HEK293T (cell line): Measurements from ENCODE around the gene IL15.
"Not testable (repeated sequence)": the region's sequence is repeated elsewhere in the genome, so short reads cannot be mapped to it uniquely, and the experiment has no call there.

Source experiments
- CTCF ChIA-PET: fragments of 350-600 bp; formaldehyde crosslinking; extraction: SDS; loops from one replicate; lab custom pipeline; 2021; ENCODE audit warnings: antibody characterized with exemption, inconsistent platforms; lab: Yijun Ruan, JAX
- POLR2A ChIA-PET: fragments of 350-600 bp; formaldehyde crosslinking; extraction: SDS; loops from one replicate; lab custom pipeline; 2020; ENCODE audit warnings: antibody characterized with exemption, inconsistent platforms; lab: Yijun Ruan, JAX
- DNase-seq: peaks from one replicate; pipeline ENCODE4 v3.0.0; 2012; ENCODE audit warnings: mixed read lengths; ENCODE audit errors: extremely low spot score
- ARNT ChIP-seq: fragments of 450-650 bp; IDR thresholded peaks from 2 replicates; pipeline ENCODE4 v1.6.1; 2017; ENCODE audit warnings: mild to moderate bottlenecking
- BHLHE40 ChIP-seq: fragments of 450-650 bp; IDR thresholded peaks from 2 replicates; pipeline ENCODE4 v1.6.1; 2016; ENCODE audit warnings: mild to moderate bottlenecking, moderate library complexity, borderline replicate concordance
- CTBP1 ChIP-seq: fragments of 450-650 bp; IDR thresholded peaks from 2 replicates; pipeline ENCODE4 v1.6.1; 2016; ENCODE audit warnings: borderline replicate concordance
- ELF4 ChIP-seq: fragments of 450-650 bp; IDR thresholded peaks from 2 replicates; pipeline ENCODE4 v1.6.1; 2017; ENCODE audit warnings: antibody characterized with exemption
- FOXA1 ChIP-seq: fragments of 450-650 bp; IDR thresholded peaks from 2 replicates; pipeline ENCODE4 v1.6.1; 2016; ENCODE audit warnings: mild to moderate bottlenecking
- FOXK2 ChIP-seq: fragments of 450-650 bp; IDR thresholded peaks from 2 replicates; pipeline ENCODE4 v1.6.1; 2016; ENCODE audit warnings: mild to moderate bottlenecking
- FOXM1 ChIP-seq: fragments of 450-650 bp; IDR thresholded peaks from 2 replicates; pipeline ENCODE4 v1.6.1; 2017; ENCODE audit warnings: mild to moderate bottlenecking, borderline replicate concordance
- HDGF ChIP-seq: fragments of 450-650 bp; IDR thresholded peaks from 2 replicates; pipeline ENCODE4 v1.6.1; 2017; ENCODE audit warnings: antibody characterized with exemption, borderline replicate concordance
- L3MBTL2 ChIP-seq: fragments of 450-650 bp; conservative IDR thresholded peaks from 2 replicates; pipeline ENCODE4 v1.6.1; 2016; ENCODE audit warnings: mild to moderate bottlenecking
- LEF1 ChIP-seq: fragments of 450-650 bp; IDR thresholded peaks from 2 replicates; pipeline ENCODE4 v1.6.1; 2017; ENCODE audit warnings: mild to moderate bottlenecking, borderline replicate concordance
- NFRKB ChIP-seq: fragments of 450-650 bp; IDR thresholded peaks from 2 replicates; pipeline ENCODE4 v1.6.1; 2016; ENCODE audit warnings: mild to moderate bottlenecking, moderate library complexity
- SP1 ChIP-seq: fragments of 450-650 bp; IDR thresholded peaks from 2 replicates; pipeline ENCODE4 v1.6.1; 2017
- SUZ12 ChIP-seq: fragments of 450-650 bp; IDR thresholded peaks from 2 replicates; pipeline ENCODE4 v1.6.1; 2016; ENCODE audit warnings: mild to moderate bottlenecking
- TARDBP ChIP-seq: fragments of 450-650 bp; IDR thresholded peaks from 2 replicates; pipeline ENCODE4 v1.6.1; 2016
- ZNF384 ChIP-seq: fragments of 450-650 bp; IDR thresholded peaks from 2 replicates; pipeline ENCODE4 v1.6.1; 2016
- TF ChIP-seq, protein P1 (sequence below): fragments of 450-650 bp; IDR thresholded peaks from 2 replicates; pipeline ENCODE4 v1.6.1; 2016

IL15 gene

DNA sequence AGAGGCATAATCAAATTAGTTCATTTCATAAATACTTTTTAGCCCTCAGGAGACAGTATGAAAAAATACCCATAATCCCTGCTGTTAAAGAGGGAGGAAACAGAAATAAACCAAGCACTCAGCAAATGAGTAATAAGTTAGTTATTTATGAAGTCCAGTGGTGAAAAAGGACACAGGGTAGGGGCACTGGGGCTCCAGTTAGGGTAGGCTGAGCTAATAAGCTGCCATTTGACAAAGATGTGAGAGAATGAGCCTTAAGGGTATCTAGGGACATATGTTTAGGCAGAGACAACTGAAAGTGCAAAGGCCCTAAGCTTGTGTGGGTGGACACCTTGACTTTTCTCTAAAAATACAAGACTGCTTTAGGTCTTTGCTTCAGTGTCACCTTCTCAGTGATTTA, 94.4 kb downstream of the IL15 start:
- no peak for TF ChIP-seq ELF4
- TF ChIP-seq SUZ12 = no peak
- TF ChIP-seq HDGF = no peak
- TF ChIP-seq LEF1 = no peak
- no peak for TF ChIP-seq L3MBTL2
- no peak for TF ChIP-seq ARNT
- TF ChIP-seq FOXM1 = no peak
- TF ChIP-seq FOXK2 = no peak
- no peak for TF ChIP-seq NFRKB
- no peak for TF ChIP-seq CTBP1
- TF ChIP-seq TARDBP = no peak
- no peak for TF ChIP-seq FOXA1
- TF ChIP-seq ZNF384 = no peak
- POLR2A ChIA-PET = no interaction called here
- CTCF ChIA-PET = no interaction called here
- no peak for DNase-seq

DNA sequence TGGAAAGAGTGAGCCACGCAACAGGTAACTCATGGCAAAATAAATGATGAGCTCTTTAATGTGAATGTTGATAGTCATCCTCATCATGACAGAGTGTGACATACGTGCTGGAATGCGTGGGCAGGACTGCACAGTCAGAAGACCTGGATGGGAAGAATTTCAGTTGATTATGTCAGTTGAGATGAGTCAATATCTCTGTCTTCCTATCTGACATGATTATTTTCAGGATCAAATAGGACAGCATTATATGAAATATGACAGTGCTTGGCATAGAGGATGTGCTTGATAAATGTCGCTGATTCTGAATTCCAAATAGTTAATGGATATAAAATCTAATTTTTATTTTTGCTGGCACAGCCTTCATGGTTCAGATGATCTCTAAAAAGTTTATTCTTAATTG, 95.1 kb downstream of the IL15 start:
- CTCF ChIA-PET = no interaction called here
- no peak for TF ChIP-seq ARNT
- no peak for TF ChIP-seq BHLHE40
- no peak for TF ChIP-seq ELF4
- TF ChIP-seq L3MBTL2 = no peak
- TF ChIP-seq SP1 = no peak
- TF ChIP-seq FOXM1 = no peak
- TF ChIP-seq SUZ12 = no peak
- TF ChIP-seq CTBP1 = no peak
- no peak for TF ChIP-seq LEF1
- TF ChIP-seq FOXA1 = no peak
- no peak for TF ChIP-seq NFRKB
- TF ChIP-seq, protein P1, sequence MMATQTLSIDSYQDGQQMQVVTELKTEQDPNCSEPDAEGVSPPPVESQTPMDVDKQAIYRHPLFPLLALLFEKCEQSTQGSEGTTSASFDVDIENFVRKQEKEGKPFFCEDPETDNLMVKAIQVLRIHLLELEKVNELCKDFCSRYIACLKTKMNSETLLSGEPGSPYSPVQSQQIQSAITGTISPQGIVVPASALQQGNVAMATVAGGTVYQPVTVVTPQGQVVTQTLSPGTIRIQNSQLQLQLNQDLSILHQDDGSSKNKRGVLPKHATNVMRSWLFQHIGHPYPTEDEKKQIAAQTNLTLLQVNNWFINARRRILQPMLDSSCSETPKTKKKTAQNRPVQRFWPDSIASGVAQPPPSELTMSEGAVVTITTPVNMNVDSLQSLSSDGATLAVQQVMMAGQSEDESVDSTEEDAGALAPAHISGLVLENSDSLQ = no peak
- no peak for TF ChIP-seq HDGF
- TF ChIP-seq TARDBP = no peak
- no peak for TF ChIP-seq FOXK2

DNA sequence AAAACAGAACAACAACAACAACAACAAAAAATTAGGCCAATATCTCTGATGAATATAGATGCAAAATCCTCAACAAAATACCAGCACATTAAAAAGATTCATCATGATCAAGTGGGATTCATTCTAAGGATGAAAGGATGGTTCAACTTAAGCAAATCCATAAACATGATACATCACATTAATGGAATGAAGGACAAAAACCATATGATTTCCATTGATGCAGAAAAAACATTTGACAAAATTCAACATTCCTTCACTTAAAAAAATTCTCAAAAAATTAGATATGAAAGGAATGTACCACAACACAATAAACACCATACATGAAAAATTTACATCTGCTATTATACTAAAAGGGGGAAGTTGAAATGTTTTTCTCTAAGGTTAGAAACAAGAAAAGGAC, 103.3 kb downstream of the IL15 start:
- ChIA-PET CTCF (no interaction called here), POLR2A (no interaction called here)
- no peak for DNase-seq
- TF ChIP-seq CTBP1 = no peak
- no peak for TF ChIP-seq SUZ12
- no peak for TF ChIP-seq BHLHE40
- no peak for TF ChIP-seq HDGF
- no peak for TF ChIP-seq TARDBP
- no peak for TF ChIP-seq FOXA1
- no peak for TF ChIP-seq L3MBTL2
- no peak for TF ChIP-seq ELF4
- TF ChIP-seq LEF1 = no peak
- TF ChIP-seq FOXK2 = no peak
- no peak for TF ChIP-seq ARNT
- TF ChIP-seq, protein P1 = no peak
- no peak for TF ChIP-seq SP1
- no peak for TF ChIP-seq NFRKB
- TF ChIP-seq ZNF384 = no peak
- TF ChIP-seq FOXM1 = no peak

More for the DNA sequence above, 95.1 kb downstream of the IL15 start:
- DNase-seq = no peak
- POLR2A ChIA-PET = no interaction called here

DNA sequence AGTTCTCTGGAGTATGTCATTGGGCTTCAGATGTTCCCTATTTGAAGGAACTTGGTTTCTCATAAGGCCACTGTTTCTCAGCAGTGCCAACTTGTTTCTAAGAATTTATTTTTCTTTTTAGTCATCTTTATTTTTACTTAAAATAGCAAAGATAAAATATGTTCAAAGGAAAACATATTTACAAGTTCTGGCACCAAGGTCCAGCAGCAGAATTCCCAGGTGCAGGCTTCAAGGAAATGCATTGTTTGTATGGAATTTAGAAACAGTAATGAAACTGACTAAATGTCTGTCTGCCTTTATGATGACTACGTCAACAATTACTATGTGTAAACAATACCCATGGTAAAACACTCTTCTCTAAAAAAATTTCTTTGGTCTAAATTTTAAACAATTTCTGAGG, 109.6 kb downstream of the IL15 start:
- CTCF ChIA-PET = no interaction called here
- no peak for DNase-seq
- no peak for TF ChIP-seq FOXA1
- POLR2A ChIA-PET = no interaction called here

DNA sequence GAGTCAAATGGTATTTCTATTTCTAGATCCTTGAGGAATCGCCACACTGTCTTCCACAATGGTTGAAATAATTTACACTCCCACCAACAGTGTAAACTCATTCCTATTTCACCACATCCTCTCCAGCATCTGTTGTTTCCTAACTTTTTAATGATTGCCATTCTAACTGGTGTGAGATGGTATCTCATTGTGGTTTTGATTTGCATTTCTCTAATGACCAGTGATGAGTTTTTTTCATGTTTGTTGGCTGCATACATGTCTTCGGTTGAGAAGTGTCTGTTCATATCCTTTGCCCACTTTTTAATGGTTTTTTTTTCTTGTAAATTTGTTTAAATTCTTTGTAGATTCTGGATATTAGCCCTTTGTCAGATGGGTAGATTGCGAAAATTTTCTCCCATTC, 115.4 kb downstream of the IL15 start:
- POLR2A ChIA-PET, DNase-seq, CTCF ChIA-PET: not testable (repeated sequence)

DNA sequence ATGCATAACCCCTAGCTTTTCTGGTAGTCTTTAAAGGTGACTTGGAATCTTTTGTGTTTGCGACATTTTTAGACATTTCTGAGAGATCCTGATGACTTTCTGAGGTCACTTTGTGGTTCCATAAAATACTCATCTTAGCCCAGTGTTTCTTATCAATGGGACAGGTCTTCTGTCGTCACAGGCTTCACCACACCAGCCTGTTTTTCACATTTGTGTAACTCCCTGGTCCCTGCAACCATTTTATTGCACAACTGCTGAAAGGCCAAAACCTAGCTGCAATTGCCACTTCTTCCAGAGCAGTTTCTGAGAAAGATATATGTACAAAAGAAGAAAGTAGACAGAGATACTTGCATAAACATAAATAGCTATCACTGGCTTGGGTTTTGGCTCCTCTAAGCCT, 120.9 kb downstream of the IL15 start:
- no peak for TF ChIP-seq L3MBTL2
- no peak for TF ChIP-seq TARDBP
- TF ChIP-seq SUZ12 = no peak
- no peak for TF ChIP-seq CTBP1
- TF ChIP-seq FOXA1 = no peak
- TF ChIP-seq, protein P1 = no peak
- no peak for TF ChIP-seq ARNT
- TF ChIP-seq NFRKB = no peak
- TF ChIP-seq BHLHE40 = no peak
- TF ChIP-seq ZNF384 = no peak
- TF ChIP-seq HDGF = no peak
- TF ChIP-seq LEF1 = no peak
- no peak for TF ChIP-seq FOXM1
- TF ChIP-seq ELF4 = no peak
- TF ChIP-seq FOXK2 = no peak
- POLR2A ChIA-PET = no interaction called here
- CTCF ChIA-PET = no interaction called here

DNA sequence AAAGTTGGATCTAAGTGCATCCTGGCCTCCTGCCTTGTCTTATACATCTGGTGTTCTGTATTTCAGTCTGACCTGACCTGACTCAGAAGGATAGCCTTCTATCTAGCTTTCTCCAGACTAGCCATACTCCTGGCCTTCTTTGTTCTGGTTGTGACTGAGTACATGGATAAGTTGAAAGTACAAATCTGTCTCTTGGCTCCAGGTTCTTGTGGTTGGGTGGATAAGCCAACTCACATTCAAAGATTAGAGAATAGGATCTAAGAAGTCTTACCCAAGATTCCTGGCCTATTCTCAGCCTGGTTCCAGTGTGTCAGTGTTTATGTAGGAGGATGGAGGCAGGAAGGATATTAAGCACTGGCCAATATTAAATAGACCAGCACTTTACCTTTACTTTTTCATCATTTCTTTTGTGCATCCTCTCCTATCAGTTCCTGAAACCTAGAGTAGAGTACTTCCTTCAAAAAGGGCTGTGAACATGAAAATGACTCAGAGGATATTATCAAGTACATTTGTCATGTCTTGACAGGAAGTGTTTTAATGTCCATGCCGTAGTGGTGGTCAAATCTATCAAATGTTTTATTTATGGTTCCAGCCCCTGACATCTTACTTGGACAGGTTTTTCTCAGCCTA, 123.5 kb downstream of the IL15 start:
- no peak for DNase-seq
- CTCF ChIA-PET = no interaction called here
- TF ChIP-seq FOXK2 = no peak
- no peak for TF ChIP-seq SP1
- TF ChIP-seq ARNT = no peak
- no peak for TF ChIP-seq ELF4
- TF ChIP-seq FOXA1 = no peak
- no peak for TF ChIP-seq NFRKB
- TF ChIP-seq BHLHE40 = no peak
- no peak for TF ChIP-seq SUZ12
- no peak for TF ChIP-seq LEF1
- TF ChIP-seq L3MBTL2 = no peak
- no peak for TF ChIP-seq CTBP1
- no peak for TF ChIP-seq HDGF
- POLR2A ChIA-PET = no interaction called here

More for the DNA sequence above, 120.9 kb downstream of the IL15 start:
- no peak for DNase-seq
